Metanephros (tissue), 1 donor: ENCODE data around the gene RBM11. TPM values are rescaled to one million over a fixed set of nuclear protein-coding genes. Genes with fewer than 3 reads are reported as not detected.

Source experiments
- total RNA-seq: library from RNA; depleted of rRNA; stranded (reverse); fragments of >200 nt; gene quantifications from one replicate; pipeline ENCODE4 v1.2.3, GENCODE V29; 2014

RBM11 gene
- total RNA-seq = 2.7 TPM

GRCh38 chr21:14215971-14216641 lies at the start of gene RBM11:
Gene RBM11 (plus strand): TSS chr21:14216157. CDS start chr21:14216187, 30 bp downstream.

GRCh38 chr21:14210738-14211137 lies 5.2 kb upstream of the RBM11 start, which contains the start of gene LIPI:
Gene LIPI (minus strand): TSS chr21:14210955. CDS start chr21:14210845, 110 bp downstream.

Other genes starting within 250 kb of the RBM11 start
- not detected for gene LIPI, start 5.2 kb upstream of the RBM11 start, total RNA-seq
- gene HSPA13, start 167.0 kb downstream of the RBM11 start, total RNA-seq = 35.9 TPM